ENCODE data around the gene RERE. TPM values are rescaled to one million over a fixed set of nuclear protein-coding genes. Genes with fewer than 3 reads are reported as not detected.
A peak's percentile ranks its signal among the peaks of the same experiment; 100 is the strongest.

RERE gene
- total and polyA plus RNA-seq, 2 experiments from 2014 or later, result 148 to 170 TPM

- no peak for DNase-seq (ENCODE audit: low spot score)
- Histone ChIP-seq H3K4me2 (no peak overlapping the region), H3K4me1 (ENCODE audit: insufficient read depth) (peaks cover 14% of the 10 kb centered on the region), H3K79me2 (replicated peaks; ENCODE audit: insufficient read depth) (peaks cover 100% of the 10 kb centered on the region), H3F3A (replicated peaks; ENCODE audit: low read depth) (no peaks in the 10 kb centered on the region), H3K36me3 (ENCODE audit: insufficient read depth) (no peaks in the 10 kb centered on the region; the same call in 1 of the 2 replicates), H3K9me2 (ENCODE audit: insufficient read depth) (no peaks in the 10 kb centered on the region), H2AFZ (no peak overlapping the region), H3K27ac (ENCODE audit: low read depth) (peak overlapping the region; percentile 68; the same call in 1 of the 2 replicates), H3K27me3 (ENCODE audit: insufficient read depth) (no peaks in the 10 kb centered on the region), H3K4me3 (no peak overlapping the region), H4K20me1 (replicated peaks; ENCODE audit: insufficient read depth) (peaks cover 57% of the 10 kb centered on the region)
- peaks cover 45% of the 10 kb centered on the region for H3K36me3 Mint-ChIP-seq (ENCODE audit: low read depth)
- no peak overlapping the region for H3K4me3 Mint-ChIP-seq
- H3K27me3 Mint-ChIP-seq (ENCODE audit: insufficient read depth, low read depth, poor library complexity), result peaks cover 19% of the 10 kb centered on the region
- TF ChIP-seq CTCF (conservative IDR thresholded peaks at IDR 0.05; ENCODE audit: low read depth in 2 of 2), result no peak
- no peak for TF ChIP-seq JUNB (IDR thresholded peaks at IDR 0.05; ENCODE audit: unreplicated experiment)
- no peak for TF ChIP-seq EZH2phosphoT487 (IDR thresholded peaks at IDR 0.05; ENCODE audit: unreplicated experiment)
- no peak for TF ChIP-seq ZNF331 (CRISPR knock-in tag; IDR thresholded peaks at IDR 0.05; ENCODE audit: low read depth)
- no peak for TF ChIP-seq NANOG (IDR thresholded peaks at IDR 0.05; ENCODE audit: borderline replicate concordance)
- TF ChIP-seq ZNF462 (CRISPR knock-in tag; IDR thresholded peaks at IDR 0.05), result no peak
- no peak for TF ChIP-seq ETS1 (IDR thresholded peaks at IDR 0.05)
- TF ChIP-seq POLR2AphosphoS5 (IDR thresholded peaks at IDR 0.05; ENCODE audit: low read depth), result no peak
- TF ChIP-seq ZNF114 (CRISPR knock-in tag; IDR thresholded peaks at IDR 0.05), result no peak
- TF ChIP-seq EZH2 (IDR thresholded peaks at IDR 0.05; ENCODE audit: low read depth, unreplicated experiment), result no peak
- no peaks in the 10 kb centered on the region for H3K9me3 Mint-ChIP-seq
- H3K4me1 Mint-ChIP-seq, result peaks cover 30% of the 10 kb centered on the region
- ATAC-seq, result no peak
- H3K27ac Mint-ChIP-seq, result no peak overlapping the region
Observed at GRCh38 chr1:8651236-8651890, 166.1 kb downstream of the RERE start.
